NCI-H526 (cell line): ENCODE results near the gene TRH.

Experiments
- DNase-seq, 2 experiments: peaks; one replicate each; lab custom pipeline; 2025; lab: John Stamatoyannopoulos, UW

Gene TRH

GRCh38 chr3:129974564-129974832 is at the start of gene TRH:
TSS of gene TRH (plus strand) at chr3:129974720. CDS start at chr3:129975817, 1,097 bp downstream.
- no peak for DNase-seq

- DNase-seq: no peak
Measured at GRCh38 chr3:129927072-129927471, 47.4 kb upstream of the TRH start.

GRCh38 chr3:129929383-129929782 is 45.1 kb upstream of the TRH start:
- DNase-seq: no peak

- DNase-seq: no peak
Measured at GRCh38 chr3:129933471-129933870, 41.0 kb upstream of the TRH start.

- DNase-seq: peak; percentile 19 to 54
Measured at GRCh38 chr3:129934234-129935123, 40.0 kb upstream of the TRH start.

- DNase-seq: peak in 1 of 2 experiments; percentile 14
Measured at GRCh38 chr3:129936757-129937156, 37.8 kb upstream of the TRH start.

GRCh38 chr3:129937717-129938116 is 36.8 kb upstream of the TRH start:
- no peak for DNase-seq

- no peak for DNase-seq
Measured at GRCh38 chr3:129938140-129938930, 36.2 kb upstream of the TRH start.

GRCh38 chr3:129940086-129940485 is 34.4 kb upstream of the TRH start:
- no peak for DNase-seq

GRCh38 chr3:129942296-129942695 is 32.2 kb upstream of the TRH start:
- DNase-seq: peak; percentile 36 to 80

- DNase-seq: no peak
Measured at GRCh38 chr3:129943020-129943419, 31.5 kb upstream of the TRH start.

GRCh38 chr3:129944709-129945108 is 29.8 kb upstream of the TRH start:
- no peak for DNase-seq

GRCh38 chr3:129947538-129948240 is 26.8 kb upstream of the TRH start:
- DNase-seq: no peak

GRCh38 chr3:129950318-129951046 is 24.0 kb upstream of the TRH start:
- no peak for DNase-seq

GRCh38 chr3:129952556-129953355 is 21.8 kb upstream of the TRH start:
- DNase-seq: no peak

- DNase-seq: no peak
Measured at GRCh38 chr3:129953621-129954020, 20.9 kb upstream of the TRH start.

GRCh38 chr3:129954514-129954913 is 20.0 kb upstream of the TRH start:
- DNase-seq: no peak

- DNase-seq: no peak
Measured at GRCh38 chr3:129956936-129957335, 17.6 kb upstream of the TRH start.

- DNase-seq: no peak
Measured at GRCh38 chr3:129958755-129959154, 15.8 kb upstream of the TRH start.

- DNase-seq: no peak
Measured at GRCh38 chr3:129961141-129961541, 13.4 kb upstream of the TRH start.

GRCh38 chr3:129962600-129962999 is 11.9 kb upstream of the TRH start:
- no peak for DNase-seq
